ENCODE measurements around the gene OTX2.

Gene OTX2

DNA sequence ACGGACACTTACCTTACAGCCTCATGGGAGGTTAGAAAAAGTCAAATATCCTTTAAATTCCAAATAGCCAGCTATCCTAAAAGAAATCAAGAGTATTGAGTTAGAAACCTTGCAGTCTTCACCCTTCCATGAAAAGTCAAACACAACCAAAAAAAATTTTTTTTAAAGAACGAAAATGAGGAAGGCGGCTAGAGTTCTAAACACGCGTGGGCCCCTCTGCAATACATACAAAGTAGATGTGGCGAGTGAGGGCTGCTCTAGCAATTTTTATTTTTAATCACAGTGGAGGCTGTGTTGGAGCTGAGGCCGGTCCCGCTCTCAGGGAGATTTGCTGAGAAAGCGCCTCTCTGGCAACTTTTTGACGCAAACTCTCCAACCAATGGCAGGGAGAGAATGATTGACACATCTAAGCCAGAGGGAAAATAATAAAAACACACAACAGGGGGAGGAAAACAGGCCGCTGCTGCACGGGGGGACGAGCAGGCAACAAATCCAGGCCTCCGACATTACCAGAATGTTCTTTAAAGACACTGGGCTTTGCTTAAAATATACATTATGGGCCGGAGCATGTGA is at the start of gene OTX2:
Gene OTX2 (minus strand): TSS at position 333 of the 573 bp plus-strand sequence. CDS start 5,023 bp downstream, outside the sequence.
- DNase-seq (ENCODE audit: low spot score), result no peak

DNA sequence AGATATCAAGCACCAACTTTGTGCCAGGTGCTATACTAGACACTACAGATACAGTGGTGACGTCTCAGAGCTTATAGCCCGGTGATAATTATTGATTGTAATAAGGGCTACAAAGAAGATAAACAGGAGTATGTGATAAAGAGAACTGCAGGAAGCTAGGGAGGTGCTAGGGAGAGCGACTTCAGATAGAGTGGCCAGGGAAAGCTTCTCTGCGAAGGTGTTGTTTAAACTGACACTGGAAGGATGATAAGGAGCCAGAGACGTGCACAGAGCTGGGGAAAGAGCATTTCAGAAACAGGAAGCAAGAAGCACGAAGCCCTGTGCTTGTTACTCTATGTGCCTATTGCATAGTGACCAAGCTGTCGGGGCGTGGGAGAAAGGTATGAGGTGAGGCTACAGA is 48.1 kb upstream of the OTX2 start:
- no peak for DNase-seq (ENCODE audit: low spot score)

DNA sequence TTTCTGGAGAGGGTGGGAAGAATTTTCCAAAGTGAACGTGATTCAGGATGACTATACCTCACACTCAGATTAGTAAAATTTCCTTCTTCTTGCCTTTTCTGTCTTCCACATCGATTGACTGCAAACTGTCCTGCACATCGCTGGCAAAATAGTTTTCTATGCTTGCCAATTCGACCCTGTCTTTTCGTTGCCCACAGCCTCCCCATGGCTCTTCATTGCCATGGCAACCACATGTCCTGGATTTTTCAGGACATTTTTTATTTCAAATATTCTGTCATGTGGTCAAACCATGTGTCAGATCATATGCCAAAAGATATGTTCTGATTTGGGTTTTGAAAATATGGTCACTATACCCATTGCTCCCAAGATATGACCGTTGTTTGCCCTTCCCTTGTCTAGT is 46.9 kb upstream of the OTX2 start:
- DNase-seq (ENCODE audit: low spot score), result no peak

DNA sequence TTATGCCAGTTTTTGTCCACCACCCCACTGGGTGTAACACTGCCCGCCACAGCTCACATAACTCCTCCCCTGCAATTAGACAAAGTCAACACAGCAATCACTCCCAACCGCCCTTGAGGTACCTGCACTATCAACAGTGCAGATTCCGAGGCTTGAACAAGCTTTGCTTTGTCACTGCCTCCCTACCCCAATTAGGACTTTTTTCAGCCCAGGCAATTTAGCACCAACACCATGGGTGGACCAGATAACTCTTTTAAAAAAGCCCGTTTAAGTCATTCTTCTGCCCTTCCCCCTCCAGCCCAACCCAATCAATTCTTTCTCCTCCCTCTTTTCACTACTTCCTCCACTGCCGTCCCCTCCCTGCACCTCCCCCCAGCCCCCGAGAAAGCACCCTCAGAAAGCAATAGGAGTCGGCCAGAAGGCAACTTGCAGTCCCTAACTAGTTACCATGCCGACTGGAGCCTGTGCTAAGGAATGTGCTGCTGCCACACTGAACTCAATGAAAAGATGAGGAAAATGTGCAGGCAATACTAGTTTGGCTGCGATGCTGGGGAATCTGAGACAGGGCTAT is 45.7 kb upstream of the OTX2 start:
- no peak for DNase-seq (ENCODE audit: low spot score)

DNA sequence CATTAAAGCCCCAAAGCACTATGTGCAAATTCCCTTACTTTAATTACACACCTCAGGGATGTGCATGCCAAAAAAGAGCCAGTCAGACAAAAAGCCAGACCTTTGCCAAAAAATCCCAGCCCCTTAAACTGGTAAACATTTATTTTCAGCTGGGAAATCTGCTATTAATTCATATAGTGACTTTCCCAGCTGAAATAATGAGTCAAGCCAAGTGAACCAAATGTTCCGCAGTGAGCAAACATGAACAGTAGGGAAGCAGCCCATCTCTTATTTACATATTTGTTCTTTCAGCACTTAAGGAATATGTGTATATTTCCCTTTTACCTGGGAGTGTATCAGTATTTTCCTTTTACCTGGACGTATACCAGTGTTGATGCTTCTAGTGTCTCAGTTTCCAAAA is 44.0 kb upstream of the OTX2 start:
- DNase-seq (ENCODE audit: low spot score), result no peak

DNA sequence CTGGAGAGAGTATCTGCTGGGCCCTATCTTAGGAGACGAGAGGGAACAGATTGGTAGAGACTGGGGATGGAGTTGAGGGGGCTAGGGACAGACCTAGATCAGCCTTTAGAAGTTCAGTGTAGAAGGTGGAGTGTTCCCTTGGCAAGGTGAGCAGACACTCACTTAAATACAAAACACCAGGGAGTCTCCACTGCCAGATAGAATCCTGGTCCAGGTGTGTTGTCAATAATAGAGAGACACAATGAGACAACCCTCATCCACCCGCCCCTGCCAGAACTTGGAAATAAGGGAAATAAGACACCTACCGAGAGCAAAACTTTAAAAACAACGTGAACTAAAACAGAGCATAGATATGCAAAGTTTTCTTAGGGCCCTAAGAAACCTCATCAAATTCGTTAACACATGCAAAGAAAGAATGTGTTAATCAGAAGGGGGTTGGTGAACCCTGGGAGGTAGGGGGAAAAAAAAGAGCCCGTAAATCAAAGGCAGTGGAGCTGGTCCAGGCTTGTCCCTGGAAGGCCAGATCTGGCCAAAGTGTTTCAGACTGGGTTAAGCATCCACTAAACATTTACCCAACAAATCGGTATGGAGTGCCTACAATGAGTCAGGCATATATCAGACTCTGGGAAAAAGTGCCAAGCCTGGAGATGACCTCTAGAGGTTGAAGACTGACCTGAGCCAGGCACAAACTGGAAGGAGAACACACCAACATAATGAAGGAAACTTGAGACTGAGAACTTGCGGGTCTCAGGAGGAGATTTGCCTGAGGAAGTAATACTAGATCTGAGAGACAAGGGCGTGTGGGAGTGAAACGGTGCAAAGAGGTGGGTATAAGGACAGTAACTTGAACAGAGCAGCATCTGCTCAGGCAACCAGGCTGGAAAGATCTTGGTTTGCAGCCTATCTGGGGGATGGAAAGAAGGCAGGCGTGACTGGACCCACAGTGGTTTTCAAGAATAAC is 37.0 kb upstream of the OTX2 start:
- no peak for DNase-seq (ENCODE audit: low spot score)

DNA sequence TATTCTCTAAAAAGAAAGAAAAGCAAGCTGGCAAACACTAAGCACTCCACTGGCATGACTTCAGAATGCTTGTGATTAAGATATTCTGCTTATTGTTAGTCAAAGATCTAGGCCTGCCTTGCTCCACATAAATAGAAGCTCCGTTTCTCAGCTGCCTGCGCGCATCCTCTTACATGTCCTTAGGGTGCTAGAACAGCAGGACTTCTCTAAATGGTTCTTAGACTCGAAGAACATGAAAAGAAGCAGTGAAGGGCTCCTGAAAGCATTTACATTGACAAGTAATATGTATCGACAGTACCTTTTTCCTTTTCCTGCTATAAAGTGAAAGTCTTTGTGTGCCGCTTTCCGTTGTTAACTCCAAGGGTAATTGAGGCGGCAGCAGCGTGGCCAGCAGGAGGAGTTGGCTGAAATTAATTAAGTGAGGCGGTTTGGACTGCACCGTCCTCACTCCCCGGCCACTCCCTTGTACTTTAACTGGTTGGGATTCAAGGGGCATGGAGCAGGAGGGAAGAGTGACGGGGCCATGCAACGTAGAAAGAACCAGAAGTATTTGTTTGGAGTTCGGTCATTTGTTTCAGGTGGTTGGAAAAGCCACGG is 34.2 kb upstream of the OTX2 start:
- DNase-seq (ENCODE audit: low spot score), result no peak

DNA sequence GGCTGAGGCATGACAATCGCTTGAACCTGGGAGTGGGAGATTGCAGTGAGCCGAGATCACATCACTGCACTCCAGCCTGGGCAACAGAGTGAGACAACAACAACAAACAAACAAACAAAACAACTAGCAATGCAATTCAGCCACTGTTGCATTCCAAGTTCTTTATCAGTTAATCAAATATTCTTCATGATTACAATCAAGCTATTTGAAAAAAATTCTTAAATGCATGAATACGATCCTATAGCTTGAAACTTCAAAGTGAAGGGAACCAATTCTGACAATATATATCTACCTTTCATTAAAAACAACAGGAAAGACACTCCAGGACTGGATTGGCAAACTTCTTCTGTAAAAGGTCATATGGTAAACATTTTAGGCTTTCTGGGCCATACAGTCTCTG is 31.3 kb upstream of the OTX2 start:
- no peak for DNase-seq (ENCODE audit: low spot score)

DNA sequence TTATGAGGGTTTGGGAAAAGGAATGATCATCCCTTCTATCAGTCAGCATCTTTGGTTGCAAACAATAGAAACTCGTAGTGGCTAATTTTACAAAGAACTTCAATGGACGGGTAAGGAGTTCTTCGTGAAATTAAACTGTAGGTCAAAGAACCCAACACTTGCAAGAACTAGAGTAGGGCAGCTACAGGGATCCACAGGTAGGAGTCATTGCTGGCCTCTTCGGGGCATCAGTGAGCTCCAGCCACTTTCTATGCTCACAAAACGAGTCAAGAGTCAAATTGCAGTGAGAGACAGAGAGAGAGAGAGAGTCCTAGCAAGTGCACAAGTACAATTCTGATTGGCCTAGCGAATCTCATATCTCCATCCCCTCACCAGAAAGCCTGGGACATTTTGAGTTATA is 29.9 kb upstream of the OTX2 start:
- no peak for DNase-seq (ENCODE audit: low spot score)

DNA sequence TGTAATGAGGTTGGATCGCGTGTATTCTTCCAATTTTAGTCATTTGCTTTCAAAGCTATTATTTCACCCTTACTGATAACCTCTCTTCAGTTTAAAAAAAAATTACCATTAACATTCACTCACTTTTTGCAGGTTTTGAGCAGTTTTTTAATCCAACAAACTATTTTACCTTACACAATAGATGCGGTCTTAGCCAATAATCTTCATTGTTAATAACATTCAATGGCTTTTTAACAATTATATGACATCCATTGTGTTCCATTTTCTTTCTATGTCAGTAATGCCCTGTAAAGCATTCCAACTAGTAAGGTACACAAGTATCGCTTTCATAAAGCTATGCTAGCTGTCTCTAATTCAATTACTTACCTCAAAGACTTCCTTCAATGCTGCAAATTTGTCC is 18.9 kb upstream of the OTX2 start:
- no peak for DNase-seq (ENCODE audit: low spot score)

DNA sequence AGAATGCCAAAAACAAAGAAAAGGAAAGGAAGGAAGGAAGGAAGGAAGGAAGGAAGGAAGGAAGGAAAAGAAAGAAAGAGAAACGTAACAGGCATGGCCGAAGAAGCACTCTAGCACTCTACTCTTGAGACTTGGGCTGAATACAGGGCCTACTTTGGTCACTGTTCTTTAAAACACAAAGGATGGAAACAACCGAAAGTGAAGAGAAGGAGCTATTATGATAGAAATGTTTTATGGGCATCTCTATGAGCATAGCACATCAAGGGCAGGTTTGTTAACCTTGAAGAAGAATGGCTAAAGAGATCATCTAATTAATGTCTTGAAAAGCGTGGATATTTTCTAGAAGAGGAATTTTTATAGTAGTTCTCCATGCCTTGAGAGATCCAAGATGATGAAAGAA is 15.9 kb upstream of the OTX2 start:
- DNase-seq (ENCODE audit: low spot score), result no peak

DNA sequence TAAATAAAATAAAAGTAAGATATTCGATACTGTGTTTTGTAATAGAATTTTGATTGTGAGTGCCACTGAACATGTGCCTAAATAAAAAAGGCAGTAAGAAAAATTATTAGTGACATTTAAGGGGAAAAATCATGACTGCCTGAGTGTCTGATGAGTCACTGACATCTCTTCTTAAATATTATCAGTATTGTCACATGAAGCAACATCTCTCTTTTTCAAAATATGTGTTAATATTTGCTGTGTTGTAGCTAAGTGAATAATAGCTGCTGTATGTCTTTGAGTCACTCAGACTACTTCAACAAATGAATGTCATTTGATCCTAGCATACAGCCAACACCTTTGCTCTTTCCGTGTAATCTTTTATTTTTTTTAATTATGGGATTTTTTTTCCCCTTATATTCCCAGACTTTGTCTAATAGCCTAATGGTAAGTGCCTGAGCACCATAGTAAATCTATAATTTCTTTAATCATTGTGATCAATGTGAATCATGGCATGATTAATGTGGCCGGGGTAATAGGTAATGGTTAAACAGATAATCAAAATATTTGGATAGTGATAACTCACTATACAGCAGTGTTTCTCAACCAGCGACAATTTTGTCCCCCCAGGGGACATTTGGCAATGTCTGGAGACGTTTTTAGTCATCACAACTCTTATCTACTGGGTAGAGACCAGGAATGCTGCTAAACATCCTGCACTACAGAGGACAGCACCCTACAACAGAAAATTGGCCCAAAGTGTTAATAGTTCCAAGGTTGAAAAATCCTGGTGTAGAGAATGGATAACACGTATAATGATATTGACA is 11.7 kb upstream of the OTX2 start:
- no peak for DNase-seq (ENCODE audit: low spot score)

DNA sequence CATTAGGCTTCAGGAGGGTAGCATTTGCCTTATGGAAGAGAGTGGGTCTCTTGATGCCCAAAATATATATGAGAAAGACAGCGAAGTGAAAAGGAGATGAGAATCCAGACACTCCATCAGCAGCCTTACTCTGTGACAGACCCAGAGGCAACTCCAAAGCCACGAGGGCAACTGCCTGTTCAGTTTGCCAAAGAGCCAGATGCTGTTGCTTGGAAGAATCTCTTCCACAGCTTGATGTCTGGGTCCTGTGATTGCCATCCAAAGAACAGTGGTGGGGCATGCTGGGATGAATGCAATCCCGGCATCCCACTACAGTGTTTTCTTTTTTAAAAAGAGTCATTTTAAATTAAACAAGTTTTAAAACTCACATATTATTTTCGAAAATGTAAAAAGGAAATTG is 10.9 kb upstream of the OTX2 start:
- no peak for DNase-seq (ENCODE audit: low spot score)

DNA sequence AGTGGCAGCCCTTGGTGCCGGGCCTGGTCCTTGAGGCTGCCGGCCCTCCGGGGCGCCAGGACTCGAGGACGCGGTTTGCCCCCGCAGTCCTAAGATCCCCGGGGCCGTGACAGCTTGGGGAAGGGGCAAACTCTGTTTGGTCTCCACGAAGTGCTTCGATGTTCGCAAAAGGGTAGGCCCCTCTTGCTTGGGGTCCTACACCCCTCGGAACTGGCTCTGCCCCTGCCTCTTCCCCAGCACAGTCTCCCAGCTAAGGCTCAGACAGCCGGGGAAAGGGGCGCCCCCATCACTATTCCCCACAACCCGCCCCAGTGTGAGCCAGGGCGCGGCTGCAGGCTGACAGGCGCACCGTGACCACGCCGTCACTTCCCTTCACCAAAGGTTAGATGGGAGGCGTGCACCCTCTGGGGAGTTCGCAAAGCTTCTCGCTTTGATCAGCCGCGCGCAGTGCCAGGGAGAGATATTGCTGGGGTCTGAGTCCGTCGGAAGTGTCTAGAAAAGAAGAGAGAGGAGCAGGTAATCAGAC is 7.2 kb upstream of the OTX2 start:
- no peak for DNase-seq (ENCODE audit: low spot score)

DNA sequence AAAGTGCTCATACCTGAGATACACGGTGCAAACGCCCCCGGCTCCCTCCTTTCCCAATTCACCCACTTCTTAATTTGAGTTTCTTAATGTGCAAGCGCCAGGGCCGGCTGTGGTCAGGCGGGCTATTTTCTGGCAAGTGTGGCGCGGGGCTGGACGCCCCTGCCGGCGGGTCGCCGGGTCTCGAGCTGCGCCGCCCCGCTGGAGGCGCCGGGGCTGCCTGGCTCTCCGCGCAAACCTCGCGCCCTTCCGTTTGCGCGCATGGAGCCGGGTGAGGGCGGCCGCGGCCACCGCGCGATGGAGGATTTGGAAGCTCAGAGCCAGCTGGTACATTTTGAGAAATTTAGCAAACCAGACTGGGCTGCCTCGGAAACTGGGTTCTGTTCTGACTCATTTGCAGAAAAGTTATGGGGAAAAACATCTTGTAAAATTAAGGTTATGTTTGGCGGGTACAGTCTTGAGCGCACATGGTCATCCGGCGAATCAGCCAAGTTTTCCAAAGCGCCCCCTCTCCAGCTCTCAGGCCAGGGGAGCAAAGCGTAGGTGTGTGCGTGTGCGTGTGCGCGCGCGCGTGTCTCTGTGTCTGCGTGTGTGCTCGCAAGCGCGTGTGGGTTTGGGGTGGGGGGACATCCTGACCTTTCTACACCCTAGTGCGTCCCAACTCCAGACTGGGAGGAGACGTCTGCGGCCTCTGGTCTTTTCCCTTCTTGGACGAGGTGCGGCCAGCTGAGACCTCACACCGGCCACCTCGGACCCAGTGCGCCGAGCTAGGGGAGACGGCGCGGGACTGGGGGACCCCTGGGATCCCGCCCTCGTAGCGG is 6.5 kb upstream of the OTX2 start:
- DNase-seq (ENCODE audit: low spot score), result no peak

DNA sequence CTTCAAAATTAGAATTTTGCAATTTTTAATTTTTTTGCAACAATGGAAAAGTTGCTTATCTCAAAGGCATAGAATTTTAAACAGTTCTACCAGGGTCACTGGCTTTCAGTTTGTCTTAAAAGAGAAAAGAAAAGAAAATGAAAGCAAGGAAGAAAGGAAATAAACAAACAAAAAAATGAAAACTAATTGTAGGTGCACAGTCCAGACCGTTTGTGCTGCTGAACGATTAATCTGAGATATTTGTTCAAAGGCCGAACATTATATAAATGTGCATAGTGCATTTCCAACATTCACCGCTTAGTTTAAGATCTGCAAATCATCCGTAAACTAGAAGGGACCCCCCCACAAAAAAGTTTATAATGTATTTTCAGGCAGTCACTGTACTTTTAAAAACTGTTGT is 5.5 kb upstream of the OTX2 start:
- DNase-seq (ENCODE audit: low spot score), result no peak

DNA sequence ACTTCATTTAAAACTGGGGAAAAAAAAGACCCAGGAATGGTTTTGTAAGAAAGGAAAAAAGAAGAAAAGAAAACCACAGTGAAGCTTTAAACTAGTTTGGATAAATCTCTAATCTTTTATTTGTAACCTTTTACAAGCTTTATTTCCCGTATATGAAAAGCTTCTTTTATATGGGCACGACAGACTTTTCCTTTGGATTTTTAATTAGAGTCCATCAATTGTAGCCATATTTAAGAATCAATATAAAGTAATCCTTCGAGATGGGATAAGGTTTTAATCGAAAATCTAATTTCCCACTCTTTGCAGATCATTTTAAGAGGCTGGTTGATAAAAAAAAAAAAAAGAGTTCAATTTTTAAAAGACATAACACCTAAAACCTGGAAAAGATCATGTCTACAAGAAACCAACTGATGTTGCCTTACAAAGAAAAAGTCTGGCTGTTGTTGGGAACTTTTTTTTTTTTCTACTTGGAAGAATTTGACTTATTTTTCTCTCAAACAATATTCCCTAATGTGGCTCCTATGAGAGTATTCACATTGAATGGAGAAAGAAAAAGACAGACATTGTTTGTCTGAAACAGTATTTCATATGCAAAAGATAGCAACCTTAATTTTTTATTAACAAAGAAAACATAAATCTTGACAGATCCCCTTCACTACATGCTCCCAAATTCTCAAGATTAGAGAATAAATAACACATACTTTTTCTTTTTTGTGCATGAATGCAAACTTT is 4.9 kb upstream of the OTX2 start:
- no peak for DNase-seq (ENCODE audit: low spot score)

DNA sequence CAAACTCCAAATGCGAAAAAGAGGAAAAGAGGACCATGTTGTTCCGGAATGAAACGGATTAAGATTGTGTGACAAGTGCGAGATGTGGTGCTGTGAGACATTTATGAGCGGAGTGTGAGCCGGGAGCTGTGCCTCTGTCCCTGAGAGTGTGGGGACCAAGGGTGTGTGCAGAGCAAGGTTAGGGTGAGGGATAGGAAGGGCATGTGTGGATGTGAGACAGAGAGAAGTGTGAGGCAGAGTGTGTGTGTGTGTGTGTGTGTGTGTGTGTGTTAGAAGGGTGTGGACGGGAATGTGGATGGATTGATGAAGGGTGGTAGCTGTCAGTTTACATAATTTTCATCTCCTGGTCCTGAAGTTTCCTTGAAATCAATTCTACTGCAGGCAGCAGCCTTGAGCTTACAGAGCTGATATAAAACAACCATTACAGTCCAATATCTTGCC is 4.3 kb upstream of the OTX2 start:
- DNase-seq (ENCODE audit: low spot score), result no peak

DNA sequence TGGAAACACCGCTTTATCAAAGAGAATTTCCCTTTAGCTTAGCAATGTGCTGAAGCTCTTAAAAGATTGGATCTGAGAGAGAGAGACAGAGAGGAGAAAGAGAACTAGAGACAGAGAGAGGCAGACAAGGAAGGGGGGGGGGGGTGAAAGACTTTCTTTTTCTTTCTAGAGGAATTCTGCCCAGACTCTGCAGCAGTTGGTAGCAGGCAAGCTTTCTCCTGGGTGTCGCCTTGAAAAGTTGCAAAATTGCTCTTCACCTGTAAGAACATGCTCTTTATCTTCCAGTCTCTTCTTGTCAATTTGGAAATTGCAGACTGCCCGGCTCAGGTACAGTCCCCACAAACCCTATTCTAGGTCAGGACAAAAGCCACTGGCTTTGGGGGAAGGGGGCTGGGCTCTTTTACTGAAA is 2.9 kb upstream of the OTX2 start:
- DNase-seq (ENCODE audit: low spot score), result no peak
